ENCODE measurements around the gene NUP93.

NUP93 gene

GRCh38 chr16:56697456-56698155, 32.3 kb upstream of the NUP93 start:
- Histone ChIP-seq H3K36me3 (ENCODE audit: insufficient read depth, low read length) (no peaks in the 10 kb centered on the region), H3K4me2 (ENCODE audit: low read depth, low read length, poor library complexity, severe bottlenecking) (no peak overlapping the region), H3K9me2 (replicated peaks; ENCODE audit: low read depth, low read length) (no peaks in the 10 kb centered on the region), H2AFZ (ENCODE audit: low read length) (no peak overlapping the region), H3K79me2 (ENCODE audit: insufficient read depth, low read length) (no peaks in the 10 kb centered on the region), H3K27me3 (ENCODE audit: insufficient read depth, low read length, poor library complexity, severe bottlenecking) (no peaks in the 10 kb centered on the region), H4K20me1 (ENCODE audit: insufficient read depth, low read length, poor library complexity, severe bottlenecking) (no peaks in the 10 kb centered on the region), H3K9me3 (ENCODE audit: insufficient read depth, low read depth, low read length) (peaks cover 5% of the 10 kb centered on the region; the same call in 1 of the 2 replicates), H3K4me3 (ENCODE audit: low read length, poor library complexity, severe bottlenecking) (no peak overlapping the region), H3K4me1 (ENCODE audit: insufficient read depth, low read length, poor library complexity, severe bottlenecking) (no peaks in the 10 kb centered on the region), H3F3A (ENCODE audit: low read depth) (no peaks in the 10 kb centered on the region), H3K9ac (ENCODE audit: low read depth, low read length, poor library complexity, severe bottlenecking) (no peak overlapping the region)
- no peak for TF ChIP-seq EZH2phosphoT487 (IDR thresholded peaks at IDR 0.05; ENCODE audit: borderline replicate concordance)
- no peak for TF ChIP-seq CTCF (conservative IDR thresholded peaks at IDR 0.05; ENCODE audit: low read length)

DNA sequence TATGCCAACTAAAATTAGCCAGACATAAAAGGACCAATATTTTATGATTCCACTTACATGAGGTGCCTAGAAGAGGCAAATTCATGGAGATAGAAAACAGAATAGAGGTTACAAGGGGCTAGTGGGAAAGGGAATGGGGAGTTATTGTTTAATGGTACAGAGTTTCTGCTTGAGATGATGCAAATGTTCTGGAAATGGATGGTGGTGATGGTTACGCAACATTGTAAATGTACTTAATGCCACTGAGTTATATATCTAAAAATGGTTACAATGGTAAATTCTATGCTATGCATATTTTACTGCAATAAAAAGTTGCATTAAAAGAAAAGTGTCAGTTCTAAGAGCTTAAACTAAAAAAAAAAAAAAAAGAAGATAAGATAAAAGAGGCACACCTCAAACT, 29.7 kb upstream of the NUP93 start:
- no peaks in the 10 kb centered on the region for H4K20me1 ChIP-seq (ENCODE audit: insufficient read depth, low read length, poor library complexity, severe bottlenecking)
- no peak overlapping the region for H3K4me2 ChIP-seq (ENCODE audit: low read depth, low read length, poor library complexity, severe bottlenecking)
- H3K79me2 ChIP-seq (ENCODE audit: insufficient read depth, low read length), result no peaks in the 10 kb centered on the region
- TF ChIP-seq CTCF (conservative IDR thresholded peaks at IDR 0.05; ENCODE audit: low read length) (no peak), EZH2phosphoT487 (IDR thresholded peaks at IDR 0.05; ENCODE audit: borderline replicate concordance) (no peak)
- no peak overlapping the region for H3K4me3 ChIP-seq (ENCODE audit: low read length, poor library complexity, severe bottlenecking)
- no peak overlapping the region for H2AFZ ChIP-seq (ENCODE audit: low read length)
- no peaks in the 10 kb centered on the region for H3K27me3 ChIP-seq (ENCODE audit: insufficient read depth, low read length, poor library complexity, severe bottlenecking)
- no peaks in the 10 kb centered on the region for H3K9me2 ChIP-seq (replicated peaks; ENCODE audit: low read depth, low read length)
- H3K9ac ChIP-seq (ENCODE audit: low read depth, low read length, poor library complexity, severe bottlenecking), result no peak overlapping the region
- peaks cover 5% of the 10 kb centered on the region; the same call in 1 of the 2 replicates for H3K9me3 ChIP-seq (ENCODE audit: insufficient read depth, low read depth, low read length)
- no peaks in the 10 kb centered on the region for H3K4me1 ChIP-seq (ENCODE audit: insufficient read depth, low read length, poor library complexity, severe bottlenecking)
- no peaks in the 10 kb centered on the region for H3K36me3 ChIP-seq (ENCODE audit: insufficient read depth, low read length)
- H3F3A ChIP-seq (ENCODE audit: low read depth), result no peaks in the 10 kb centered on the region

DNA sequence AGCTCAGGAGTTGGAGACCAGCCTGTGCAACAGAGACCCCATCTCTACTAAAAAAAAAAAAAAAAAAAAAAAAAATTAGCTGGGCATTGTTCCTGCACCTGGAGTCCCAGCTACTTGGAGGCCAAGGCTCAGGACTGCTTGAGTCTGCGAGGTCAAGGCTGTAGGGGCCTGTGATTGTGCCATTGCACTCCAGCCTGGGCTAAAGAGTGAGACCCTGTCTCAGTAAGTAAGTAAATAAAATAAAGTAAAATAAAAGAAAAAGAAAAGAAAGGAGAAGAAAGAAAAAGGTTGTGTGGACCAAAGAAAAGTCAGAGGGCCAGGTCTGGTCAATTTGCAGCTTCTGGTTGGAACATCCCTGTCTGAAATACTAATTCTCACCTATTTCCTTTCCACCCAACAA, 29.3 kb upstream of the NUP93 start:
- H3K4me2 ChIP-seq (ENCODE audit: low read depth, low read length, poor library complexity, severe bottlenecking), result no peak overlapping the region
- H3K79me2 ChIP-seq (ENCODE audit: insufficient read depth, low read length), result no peaks in the 10 kb centered on the region
- H3K27me3 ChIP-seq (ENCODE audit: insufficient read depth, low read length, poor library complexity, severe bottlenecking), result no peaks in the 10 kb centered on the region
- peaks cover 5% of the 10 kb centered on the region; the same call in 1 of the 2 replicates for H3K9me3 ChIP-seq (ENCODE audit: insufficient read depth, low read depth, low read length)
- no peak overlapping the region for H3K4me3 ChIP-seq (ENCODE audit: low read length, poor library complexity, severe bottlenecking)
- H3K36me3 ChIP-seq (ENCODE audit: insufficient read depth, low read length), result no peaks in the 10 kb centered on the region
- H3K4me1 ChIP-seq (ENCODE audit: insufficient read depth, low read length, poor library complexity, severe bottlenecking), result no peaks in the 10 kb centered on the region
- no peaks in the 10 kb centered on the region for H4K20me1 ChIP-seq (ENCODE audit: insufficient read depth, low read length, poor library complexity, severe bottlenecking)
- no peaks in the 10 kb centered on the region for H3F3A ChIP-seq (ENCODE audit: low read depth)
- H3K9ac ChIP-seq (ENCODE audit: low read depth, low read length, poor library complexity, severe bottlenecking), result no peak overlapping the region
- no peak for TF ChIP-seq CTCF (conservative IDR thresholded peaks at IDR 0.05; ENCODE audit: low read length)
- no peak for TF ChIP-seq EZH2phosphoT487 (IDR thresholded peaks at IDR 0.05; ENCODE audit: borderline replicate concordance)
- H3K9me2 ChIP-seq (replicated peaks; ENCODE audit: low read depth, low read length), result no peaks in the 10 kb centered on the region
- H2AFZ ChIP-seq (ENCODE audit: low read length), result no peak overlapping the region

All from Loucy (cell line).